Skeletal muscle satellite cell (primary cell): ENCODE results near the gene ADAM30. TPM values are rescaled to one million over a fixed set of nuclear protein-coding genes. Genes with fewer than 3 reads are reported as not detected.

Experiments
- H3K27me3 ChIP-seq: 2 replicates; pipeline ENCODE4 v1.7.0; 2013; ENCODE audit warnings: low read length; ENCODE audit not compliant: control insufficient read depth, insufficient read depth
- H3K36me3 ChIP-seq: 2 replicates; pipeline ENCODE4 v1.7.0; 2013; ENCODE audit warnings: mild to moderate bottlenecking, control low read depth, low read length; ENCODE audit not compliant: insufficient read depth
- H3K4me1 ChIP-seq: 2 replicates; pipeline ENCODE4 v1.7.0; 2013; ENCODE audit warnings: low read length; ENCODE audit not compliant: control insufficient read depth, insufficient read depth
- H3K4me2 ChIP-seq: 2 replicates; pipeline ENCODE4 v1.7.0; 2013; ENCODE audit warnings: mild to moderate bottlenecking, low read length
- H3K4me3 ChIP-seq: 2 replicates; pipeline ENCODE4 v1.7.0; 2013; ENCODE audit warnings: low read length
- H3K9ac ChIP-seq: 2 replicates; pipeline ENCODE4 v1.7.0; 2013; ENCODE audit warnings: mild to moderate bottlenecking, low read depth, low read length, moderate library complexity
- H3K9me3 ChIP-seq: replicated peaks from 2 replicates; pipeline ENCODE4 v1.7.0; 2013; ENCODE audit warnings: mild to moderate bottlenecking, control low read depth, low read length
- total RNA-seq: library from RNA; depleted of rRNA; stranded (reverse); fragments of >200 nt; gene quantifications from 2 replicates; pipeline ENCODE4 v1.2.3, GENCODE V29; 2012; rRNA removed

Gene ADAM30
- not detected in 2 replicates for total RNA-seq

DNA sequence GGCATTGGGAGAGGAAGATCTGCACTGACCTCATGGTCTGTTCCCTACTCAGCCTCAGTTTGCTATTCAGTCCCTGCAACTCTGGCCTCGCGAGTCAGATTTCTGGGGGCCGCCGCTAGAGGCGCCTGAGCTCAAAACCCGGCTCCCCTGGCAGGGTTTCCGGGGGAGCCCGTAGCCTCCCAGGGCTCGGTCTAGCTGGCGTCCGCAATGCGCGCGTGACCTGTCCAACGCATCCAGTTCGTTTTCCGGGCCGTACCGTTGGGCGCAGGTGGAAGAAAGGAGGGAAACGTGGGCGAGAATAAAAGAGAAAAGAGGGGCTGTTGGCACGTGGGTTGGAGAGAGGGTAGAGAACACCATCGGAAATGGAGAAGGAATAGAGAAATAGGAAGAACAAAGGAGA is at the start of gene ADAM30:
TSS of gene ADAM30 (minus strand) at position 213 of the 400 bp plus-strand sequence. CDS start at position 34, 179 bp downstream.
- Histone ChIP-seq H3K4me2 (no peak within 1 kb of the TSS), H3K9ac (no peak within 1 kb of the TSS), H3K4me1 (no peaks in the 10 kb centered on the region), H3K4me3 (no peak within 1 kb of the TSS), H3K36me3 (no peaks in the 10 kb centered on the region), H3K9me3 (no peaks in the 10 kb centered on the region), H3K27me3 (peaks cover 20% of the 10 kb centered on the region)

DNA sequence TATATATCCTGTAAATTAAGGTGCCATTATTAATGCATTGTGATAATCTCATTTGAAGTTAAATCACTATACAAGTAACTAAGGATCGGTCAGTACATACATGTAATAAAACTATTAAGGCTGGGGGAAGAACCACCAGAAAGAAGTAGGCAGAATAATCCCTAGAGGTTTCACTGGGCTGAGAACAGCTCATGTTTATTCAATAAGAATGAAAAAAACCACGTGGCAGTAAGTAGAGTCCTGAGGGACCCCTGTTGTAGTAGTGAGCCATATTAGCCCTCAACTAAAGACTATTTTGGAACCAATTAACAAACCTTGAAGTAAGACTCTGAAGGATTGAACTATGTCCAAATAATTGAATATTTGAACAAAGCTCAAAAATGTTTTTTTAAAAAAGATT is 46.9 kb upstream of the ADAM30 start:
- Histone ChIP-seq H3K27me3 (no peaks in the 10 kb centered on the region), H3K4me1 (peaks cover 27% of the 10 kb centered on the region), H3K36me3 (peaks cover 33% of the 10 kb centered on the region), H3K9me3 (no peaks in the 10 kb centered on the region), H3K4me2 (no peak overlapping the region), H3K4me3 (no peak overlapping the region), H3K9ac (no peak overlapping the region)

DNA sequence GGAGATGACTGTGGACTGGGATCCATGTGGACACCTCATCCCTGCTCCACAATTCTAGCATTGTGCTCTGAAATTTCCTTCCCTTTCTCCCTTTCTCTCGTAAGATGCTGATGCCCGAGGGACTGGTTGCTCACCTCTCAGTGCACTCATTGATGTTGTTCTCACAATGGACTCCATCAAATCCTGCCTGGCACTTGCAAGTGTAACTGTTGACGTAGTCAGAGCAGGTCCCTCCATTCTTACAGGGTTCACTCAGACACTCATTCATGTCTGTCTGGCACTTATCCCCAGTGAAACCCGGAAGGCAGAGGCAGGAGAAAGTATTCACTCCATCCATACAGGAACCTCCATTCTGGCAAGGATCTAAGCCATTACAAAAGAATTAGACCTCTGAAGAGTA is 45.1 kb upstream of the ADAM30 start:
- peaks cover 45% of the 10 kb centered on the region for H3K36me3 ChIP-seq

GRCh38 chr1:119940697-119941096 is 44.4 kb upstream of the ADAM30 start:
- peaks cover 52% of the 10 kb centered on the region for H3K36me3 ChIP-seq

More for the DNA sequence above, 45.1 kb upstream of the ADAM30 start:
- H3K4me3 ChIP-seq = no peak overlapping the region
- H3K27me3 ChIP-seq = no peaks in the 10 kb centered on the region
- H3K4me2 ChIP-seq = no peak overlapping the region
- H3K9ac ChIP-seq = no peak overlapping the region
- peaks cover 9% of the 10 kb centered on the region for H3K4me1 ChIP-seq
- no peaks in the 10 kb centered on the region for H3K9me3 ChIP-seq

GRCh38 chr1:119937198-119937597 is 40.9 kb upstream of the ADAM30 start:
- H3K9ac ChIP-seq = no peak overlapping the region
- no peak overlapping the region for H3K4me3 ChIP-seq
- peaks cover 84% of the 10 kb centered on the region for H3K36me3 ChIP-seq
- H3K9me3 ChIP-seq = no peaks in the 10 kb centered on the region
- H3K4me1 ChIP-seq = no peaks in the 10 kb centered on the region
- no peaks in the 10 kb centered on the region for H3K27me3 ChIP-seq
- no peak overlapping the region for H3K4me2 ChIP-seq

More at GRCh38 chr1:119940697-119941096, 44.4 kb upstream of the ADAM30 start:
- Histone ChIP-seq H3K27me3 (no peaks in the 10 kb centered on the region), H3K4me2 (no peak overlapping the region), H3K4me1 (peaks cover 2% of the 10 kb centered on the region), H3K9ac (no peak overlapping the region), H3K4me3 (no peak overlapping the region), H3K9me3 (no peaks in the 10 kb centered on the region)

DNA sequence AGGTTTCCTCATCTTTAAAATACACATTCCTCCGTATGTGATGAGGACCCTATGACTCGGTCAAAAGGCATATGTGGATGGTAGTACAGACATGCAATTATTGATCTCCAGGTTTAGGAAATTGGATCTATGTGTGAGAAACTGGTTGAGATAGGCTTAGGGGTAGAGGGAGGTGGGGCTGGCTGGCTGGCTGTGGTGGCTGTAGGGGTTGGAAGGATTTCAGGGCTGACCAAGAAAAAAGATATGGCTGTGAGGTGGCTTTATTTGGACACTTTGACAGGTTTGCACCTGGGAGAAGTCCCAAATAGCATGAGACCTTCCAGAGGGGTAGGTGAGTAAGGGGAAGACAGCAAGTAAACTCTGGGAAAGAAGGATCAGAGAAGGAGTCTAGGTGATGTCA is 39.6 kb upstream of the ADAM30 start:
- H3K4me2 ChIP-seq = no peak overlapping the region
- peaks cover 77% of the 10 kb centered on the region for H3K36me3 ChIP-seq
- H3K4me1 ChIP-seq = no peaks in the 10 kb centered on the region
- H3K4me3 ChIP-seq = no peak overlapping the region
- no peak overlapping the region for H3K9ac ChIP-seq
- no peaks in the 10 kb centered on the region for H3K9me3 ChIP-seq
- H3K27me3 ChIP-seq = no peaks in the 10 kb centered on the region

GRCh38 chr1:119935373-119935772 is 39.1 kb upstream of the ADAM30 start:
- peaks cover 73% of the 10 kb centered on the region for H3K36me3 ChIP-seq

DNA sequence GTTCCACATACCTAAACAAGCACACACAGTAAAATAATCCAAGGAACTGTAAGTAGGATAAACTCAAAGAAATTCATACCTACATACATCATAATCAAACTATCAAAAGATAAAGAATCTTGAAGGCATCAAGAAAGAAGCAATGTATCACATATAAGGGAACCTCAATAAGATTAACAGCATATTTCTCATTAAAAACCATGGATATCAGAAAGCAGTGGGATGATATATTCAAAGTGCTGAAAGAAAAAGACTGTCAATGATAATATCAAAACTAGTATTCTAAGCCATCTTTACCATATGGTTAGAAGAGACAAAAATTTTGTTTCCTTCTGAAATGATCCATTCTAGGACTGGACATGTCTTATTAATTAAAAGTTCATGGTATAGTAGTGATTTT is 37.1 kb upstream of the ADAM30 start:
- Histone ChIP-seq H3K4me2 (no peak overlapping the region), H3K27me3 (no peaks in the 10 kb centered on the region), H3K9ac (no peak overlapping the region), H3K4me1 (no peaks in the 10 kb centered on the region), H3K36me3 (peaks cover 77% of the 10 kb centered on the region), H3K9me3 (no peaks in the 10 kb centered on the region), H3K4me3 (no peak overlapping the region)

More at GRCh38 chr1:119935373-119935772, 39.1 kb upstream of the ADAM30 start:
- no peaks in the 10 kb centered on the region for H3K4me1 ChIP-seq
- H3K4me3 ChIP-seq = no peak overlapping the region
- H3K4me2 ChIP-seq = no peak overlapping the region
- H3K9me3 ChIP-seq = no peaks in the 10 kb centered on the region
- H3K9ac ChIP-seq = no peak overlapping the region
- no peaks in the 10 kb centered on the region for H3K27me3 ChIP-seq

DNA sequence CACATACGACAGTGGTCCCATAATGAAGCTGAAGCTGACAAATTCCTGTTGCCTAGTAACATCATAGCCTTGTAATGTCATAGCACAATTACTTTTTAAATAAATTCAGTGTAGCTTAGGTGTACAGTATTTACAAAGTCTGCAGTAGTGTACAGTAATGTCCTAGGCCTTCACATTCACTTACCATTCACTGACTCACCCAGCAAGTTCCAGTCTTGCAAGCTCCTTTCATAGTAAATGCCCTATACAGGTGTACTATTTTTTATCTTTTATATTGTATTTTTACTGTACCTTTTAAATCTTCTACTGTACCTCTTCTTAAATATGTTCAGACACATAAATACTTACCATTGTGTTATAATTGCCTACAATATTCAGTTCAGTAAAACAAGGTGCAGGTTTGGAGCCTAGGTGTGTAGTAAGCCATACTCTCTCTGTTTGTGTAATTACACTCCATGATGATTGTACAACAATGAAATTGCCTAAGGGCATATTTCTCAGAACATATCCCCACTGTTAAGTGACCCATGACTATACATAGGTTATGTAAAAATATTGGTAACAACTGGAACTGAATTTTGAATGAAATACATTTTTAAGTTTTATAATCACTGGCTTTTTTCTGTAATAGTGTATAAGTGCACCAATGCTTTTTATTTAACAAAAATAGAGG is 33.5 kb upstream of the ADAM30 start:
- H3K9me3 ChIP-seq = no peaks in the 10 kb centered on the region
- peaks cover 77% of the 10 kb centered on the region for H3K36me3 ChIP-seq

GRCh38 chr1:119926553-119926952 is 30.2 kb upstream of the ADAM30 start:
- no peaks in the 10 kb centered on the region for H3K4me1 ChIP-seq
- H3K27me3 ChIP-seq = no peaks in the 10 kb centered on the region
- H3K36me3 ChIP-seq = peaks cover 87% of the 10 kb centered on the region
- no peaks in the 10 kb centered on the region for H3K9me3 ChIP-seq
- H3K4me2 ChIP-seq = no peak overlapping the region
- H3K9ac ChIP-seq = no peak overlapping the region
- H3K4me3 ChIP-seq = no peak overlapping the region

More for the DNA sequence above, 33.5 kb upstream of the ADAM30 start:
- Histone ChIP-seq H3K4me1 (no peaks in the 10 kb centered on the region), H3K4me3 (no peak overlapping the region), H3K27me3 (no peaks in the 10 kb centered on the region), H3K9ac (no peak overlapping the region), H3K4me2 (no peak overlapping the region)

GRCh38 chr1:119924948-119925898 is 28.9 kb upstream of the ADAM30 start:
- Histone ChIP-seq H3K9ac (no peak overlapping the region), H3K4me2 (no peak overlapping the region), H3K4me1 (no peaks in the 10 kb centered on the region), H3K4me3 (no peak overlapping the region), H3K9me3 (no peaks in the 10 kb centered on the region), H3K36me3 (peaks cover 97% of the 10 kb centered on the region), H3K27me3 (no peaks in the 10 kb centered on the region)
